Cardiac muscle cell (in vitro differentiated cells and primary cell): ENCODE measurements around the gene EPSTI1. TPM values are rescaled to one million over a fixed set of nuclear protein-coding genes. Genes with fewer than 3 reads are reported as not detected.

ENCODE experiments used
- DNase-seq, 2 donors: peaks; one replicate each; pipeline versions ENCODE4 v3.0.0 to v3.0.0-alpha.2; 2010 to 2017; ENCODE audit warnings: low read depth in 1 of 2, low spot score in 1 of 2
- H3K27ac ChIP-seq: fragments of 200-600 bp; sonication (generic); 2 replicates; pipeline ENCODE4 v1.5.1; 2016
- H3K27me3 ChIP-seq: fragments of 200-600 bp; sonication (generic); 2 replicates; pipeline ENCODE4 v1.6.0; 2016; ENCODE audit warnings: control low read depth
- H3K36me3 ChIP-seq: fragments of 200-600 bp; sonication (generic); 2 replicates; pipeline ENCODE4 v1.5.1; 2016; ENCODE audit warnings: control low read depth
- H3K4me1 ChIP-seq: fragments of 200-600 bp; sonication (generic); 2 replicates; pipeline ENCODE4 v1.8.1; 2017; ENCODE audit warnings: low read depth, mild to moderate bottlenecking, mixed run types
- H3K4me3 ChIP-seq: fragments of 200-600 bp; sonication (generic); 2 replicates; pipeline ENCODE4 v1.5.1; 2016; ENCODE audit warnings: mild to moderate bottlenecking
- H3K9me3 ChIP-seq: fragments of 200-600 bp; sonication (generic); 2 replicates; pipeline ENCODE4 v1.5.1; 2017; ENCODE audit warnings: low read depth, mild to moderate bottlenecking, control low read depth
- CTCF ChIP-seq: IDR thresholded peaks from 2 replicates; pipeline ENCODE4 v1.5.1; 2012; ENCODE audit warnings: low read depth, mild to moderate bottlenecking, low read length
- polyA plus RNA-seq: library from polyadenylated mRNA; unstranded; fragments of >200 nt; fragmentation: Nextera tagmentation; extraction: Ambion mirVana; gene quantifications from 2 replicates; pipeline ENCODE4 v1.2.1, GENCODE V29; 2016
- total RNA-seq: library from RNA; depleted of rRNA; stranded (reverse); fragments of >200 nt; gene quantifications from 2 replicates; pipeline ENCODE4 v1.2.3, GENCODE V29; 2016

EPSTI1 gene
- total and polyA plus RNA-seq, 2 experiments from 2014 or later: 11.8 to 11.9 TPM

- no peaks in the 10 kb centered on the region for H3K9me3 ChIP-seq
- peaks cover 3% of the 10 kb centered on the region for H3K4me1 ChIP-seq
- no peak for TF ChIP-seq CTCF
- peak in 1 of 2 donors; percentile 62 for DNase-seq
- H3K27ac ChIP-seq: no peak overlapping the region
- no peaks in the 10 kb centered on the region for H3K36me3 ChIP-seq
- H3K27me3 ChIP-seq: peaks cover 1% of the 10 kb centered on the region
- H3K4me3 ChIP-seq: no peak overlapping the region
Observed at GRCh38 chr13:42878721-42879120, 113.3 kb downstream of the EPSTI1 start.

- no peak overlapping the region for H3K4me3 ChIP-seq
- DNase-seq: peak in 1 of 2 donors; percentile 82
Observed at GRCh38 chr13:42876887-42877545, 115.0 kb downstream of the EPSTI1 start.

GRCh38 chr13:42876270-42876714 is 115.7 kb downstream of the EPSTI1 start:
- Histone ChIP-seq H3K4me3 (no peak overlapping the region), H3K9me3 (no peaks in the 10 kb centered on the region), H3K36me3 (no peaks in the 10 kb centered on the region), H3K4me1 (no peaks in the 10 kb centered on the region), H3K27ac (no peak overlapping the region), H3K27me3 (peaks cover 17% of the 10 kb centered on the region)
- DNase-seq: peak in 1 of 2 donors; percentile 35
- TF ChIP-seq CTCF: no peak

More at GRCh38 chr13:42876887-42877545, 115.0 kb downstream of the EPSTI1 start:
- no peak overlapping the region for H3K27ac ChIP-seq
- H3K9me3 ChIP-seq: no peaks in the 10 kb centered on the region
- no peaks in the 10 kb centered on the region for H3K4me1 ChIP-seq
- H3K27me3 ChIP-seq: peaks cover 13% of the 10 kb centered on the region
- TF ChIP-seq CTCF: no peak
- H3K36me3 ChIP-seq: no peaks in the 10 kb centered on the region

GRCh38 chr13:42875475-42876269 is 116.4 kb downstream of the EPSTI1 start:
- Histone ChIP-seq H3K4me3 (no peak overlapping the region), H3K36me3 (no peaks in the 10 kb centered on the region), H3K4me1 (no peaks in the 10 kb centered on the region), H3K9me3 (no peaks in the 10 kb centered on the region), H3K27ac (no peak overlapping the region), H3K27me3 (peaks cover 17% of the 10 kb centered on the region)
- TF ChIP-seq CTCF: peak; percentile 54
- DNase-seq: peak; percentile 20 to 82

GRCh38 chr13:42874221-42874620 is 117.8 kb downstream of the EPSTI1 start:
- Histone ChIP-seq H3K36me3 (no peaks in the 10 kb centered on the region), H3K4me3 (no peak overlapping the region), H3K9me3 (no peaks in the 10 kb centered on the region), H3K27me3 (peaks cover 17% of the 10 kb centered on the region), H3K27ac (no peak overlapping the region), H3K4me1 (no peaks in the 10 kb centered on the region)
- DNase-seq: no peak
- TF ChIP-seq CTCF: no peak
